NCI-H510A treated with DMSO at 0.1 percent for 48 hours (cell line): ENCODE results near the gene NBR1.
A peak's percentile ranks its signal among the peaks of the same experiment; 100 is the strongest.
"Not testable (repeated sequence)": the region's sequence is repeated elsewhere in the genome, so short reads cannot be mapped to it uniquely, and the experiment has no call there.

Experiments used
- DNase-seq: peaks from one replicate; lab custom pipeline; 2025; lab: John Stamatoyannopoulos, UW

The NBR1 gene

GRCh38 chr17:43159232-43159631 lies 11.8 kb upstream of the NBR1 start:
- not testable (repeated sequence) for DNase-seq

- not testable (repeated sequence) for DNase-seq
Observed at GRCh38 chr17:43159957-43160356, 11.1 kb upstream of the NBR1 start.

DNA sequence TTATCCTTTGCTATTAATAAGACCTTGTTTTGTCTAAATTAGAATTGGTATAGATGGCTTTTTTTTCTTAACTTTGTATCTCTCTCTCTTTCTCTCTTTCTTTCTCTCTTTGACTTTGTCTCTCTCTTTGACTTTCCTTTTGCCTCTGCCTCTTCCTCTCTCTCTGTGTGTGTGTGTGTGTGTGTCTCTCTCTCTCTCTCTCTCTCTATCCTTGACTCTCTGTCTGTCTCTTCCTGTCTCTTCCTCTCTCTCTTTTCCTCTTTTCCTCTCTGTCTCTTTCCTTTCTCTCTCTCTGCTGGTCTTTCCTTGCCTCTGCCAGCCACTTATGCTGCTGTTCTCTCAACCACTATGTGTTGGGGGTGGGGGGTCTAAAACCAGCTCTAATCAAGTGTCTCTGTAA lies 5.0 kb upstream of the NBR1 start:
- not testable (repeated sequence) for DNase-seq

GRCh38 chr17:43169561-43170139 lies 1.4 kb upstream of the NBR1 start:
- DNase-seq, result peak; percentile 70

DNA sequence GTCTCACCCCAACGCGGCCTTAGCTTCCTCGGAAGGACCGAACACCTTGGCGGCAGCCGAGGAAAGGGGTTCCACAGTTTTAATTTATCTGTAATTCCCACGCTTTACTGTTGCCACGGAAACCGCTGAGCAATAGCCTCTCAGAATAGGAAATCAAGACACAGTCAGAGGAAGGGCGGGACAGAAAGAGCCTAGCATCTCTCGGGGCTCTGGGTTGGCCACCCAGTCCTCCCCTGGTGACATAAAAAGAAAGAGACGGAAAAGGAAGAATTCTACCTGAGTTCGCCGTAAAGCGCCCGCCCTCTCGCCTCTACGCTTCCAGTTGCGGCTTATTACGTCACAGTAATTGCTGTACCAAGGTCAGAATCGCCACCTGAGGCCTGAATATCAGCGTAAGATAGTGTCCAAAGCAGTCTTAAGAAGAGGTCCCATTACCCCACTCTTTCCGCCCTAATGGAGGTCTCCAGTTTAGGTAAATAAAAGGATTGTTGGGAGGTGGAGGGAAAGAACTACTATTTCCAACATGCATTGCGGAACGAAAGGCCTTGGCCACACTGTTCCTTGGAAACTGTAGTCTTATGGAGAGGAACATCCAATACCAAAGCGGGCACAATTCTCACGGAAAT lies 761 bp upstream of the NBR1 start:
- peak; percentile 98 for DNase-seq

DNA sequence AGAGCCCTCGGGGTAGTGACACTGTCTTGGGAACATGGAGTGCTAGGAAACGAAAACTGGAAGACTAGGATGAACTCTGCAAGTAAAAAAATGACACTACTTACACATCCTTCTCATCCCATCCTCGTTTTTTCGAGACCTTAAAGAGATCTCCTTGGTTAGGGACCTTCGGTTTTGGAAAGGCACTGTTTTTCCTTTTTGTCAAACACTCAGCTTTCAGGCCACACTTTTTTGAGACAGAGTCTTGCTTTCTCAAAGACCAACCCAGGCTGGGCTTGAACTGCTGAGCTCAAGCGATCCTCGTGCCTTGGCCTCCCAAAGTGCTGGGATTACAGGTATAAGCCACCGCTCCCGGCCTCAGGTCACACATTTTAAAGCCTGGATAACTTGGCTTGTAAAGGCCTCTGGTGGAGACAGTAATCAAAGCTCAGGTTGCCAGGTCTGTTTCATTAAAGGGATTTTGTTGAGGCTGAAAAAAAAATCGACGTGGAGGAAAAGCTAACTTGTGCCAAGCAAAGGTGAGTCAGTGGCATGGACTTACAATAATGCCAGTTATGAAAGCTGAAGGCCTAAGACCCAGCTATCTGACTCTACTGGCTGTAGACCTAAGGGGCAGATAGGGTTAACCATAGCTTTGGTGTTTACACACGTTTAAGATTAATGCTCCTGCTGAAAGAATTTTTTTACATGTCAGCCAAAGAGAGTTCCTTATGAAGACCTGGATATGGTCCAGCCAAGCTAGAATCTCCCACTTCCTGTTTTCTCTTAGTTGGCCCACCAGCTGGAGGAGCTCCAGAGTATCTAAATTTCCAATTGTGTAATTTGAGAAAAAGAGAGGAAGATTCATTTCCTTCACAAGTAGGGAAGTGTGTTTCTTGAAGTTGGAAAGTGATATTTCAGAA lies 823 bp downstream of the NBR1 start:
- DNase-seq, result peak; percentile 10

DNA sequence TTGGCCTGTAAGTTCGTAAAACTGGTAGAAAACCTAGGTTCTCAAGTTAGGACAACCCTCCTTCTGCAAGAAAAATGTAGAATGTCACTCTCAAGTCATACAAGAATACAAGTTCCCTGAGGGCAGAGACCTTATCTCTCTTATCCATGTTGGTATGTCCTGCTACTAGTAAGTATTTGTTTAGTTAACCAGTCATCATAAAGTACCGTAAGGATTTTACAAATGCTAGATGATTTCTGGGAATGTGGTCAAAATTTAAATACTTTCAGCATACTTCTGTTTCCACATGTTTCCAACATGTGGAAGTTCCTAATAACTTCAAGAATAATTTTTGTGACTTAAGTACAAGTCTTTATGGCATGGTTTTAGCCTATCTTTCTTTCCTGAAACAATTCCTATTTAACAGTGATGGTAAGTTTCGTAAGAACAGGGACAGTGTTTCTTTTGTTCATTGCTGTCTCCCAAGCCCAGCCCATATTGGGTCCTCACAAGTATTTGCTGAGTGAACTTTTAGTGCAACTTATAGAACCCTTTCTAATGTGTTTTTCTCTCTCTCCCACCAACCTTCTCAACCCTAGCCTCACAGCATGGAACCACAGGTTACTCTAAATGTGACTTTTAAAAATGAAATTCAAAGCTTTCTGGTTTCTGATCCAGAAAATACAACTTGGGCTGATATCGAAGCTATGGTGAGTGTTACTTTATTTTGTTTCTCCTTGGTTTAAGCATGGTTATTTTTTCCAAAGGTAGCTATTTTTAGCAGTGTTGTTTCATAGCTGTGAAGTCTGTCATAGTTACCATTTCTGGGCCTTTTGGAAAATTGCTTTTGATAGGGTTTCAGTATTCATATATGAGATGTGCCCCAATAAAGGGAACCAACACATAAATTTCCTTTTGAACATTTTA lies 4.5 kb downstream of the NBR1 start:
- no peak for DNase-seq

DNA sequence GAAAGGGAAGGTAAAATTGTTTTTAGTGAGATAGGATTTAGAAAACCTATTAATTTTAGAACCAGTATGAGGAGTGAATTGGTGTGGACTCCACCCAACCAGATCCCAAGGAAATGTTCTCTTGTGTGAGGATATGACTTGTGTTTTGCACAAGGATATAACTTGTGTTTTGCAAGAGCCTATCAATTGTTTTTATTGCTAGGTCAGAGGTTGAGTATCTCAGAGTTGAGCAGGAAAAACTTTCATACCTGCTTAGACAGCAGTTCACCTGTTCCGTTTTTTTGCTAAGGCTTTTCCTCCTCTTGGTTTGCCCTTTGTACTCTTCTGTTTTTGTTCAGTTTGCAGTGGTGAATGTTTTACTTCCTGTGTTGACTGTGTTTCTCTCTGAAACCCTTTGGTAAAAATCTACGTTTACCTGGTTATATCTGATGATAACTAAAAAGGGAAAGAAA lies 5.1 kb downstream of the NBR1 start:
- DNase-seq, result no peak

GRCh38 chr17:43183921-43184320 lies 12.9 kb downstream of the NBR1 start:
- DNase-seq, result no peak

DNA sequence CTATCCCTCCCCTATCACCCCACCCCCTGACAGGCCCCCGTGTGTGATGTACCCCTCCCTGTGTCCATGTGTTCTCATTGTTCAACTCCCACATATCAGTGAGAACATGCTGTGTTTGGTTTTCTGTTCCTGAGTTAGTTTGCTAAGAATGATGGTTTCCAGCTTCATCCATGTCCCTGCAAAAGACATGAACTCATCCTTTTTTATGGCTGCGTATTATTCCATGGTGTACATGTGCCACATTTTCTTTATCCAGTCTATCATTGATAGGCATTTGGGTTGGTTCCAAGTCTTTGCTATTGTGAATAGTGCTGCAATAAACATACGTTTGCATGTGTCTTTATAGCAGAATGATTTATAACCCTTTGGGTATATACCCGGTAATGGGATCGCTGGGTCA lies 15.6 kb downstream of the NBR1 start:
- not testable (repeated sequence) for DNase-seq

GRCh38 chr17:43193251-43193650 lies 22.2 kb downstream of the NBR1 start:
- DNase-seq, result no peak

- DNase-seq, result no peak
Observed at GRCh38 chr17:43199633-43200032, 28.6 kb downstream of the NBR1 start.

DNA sequence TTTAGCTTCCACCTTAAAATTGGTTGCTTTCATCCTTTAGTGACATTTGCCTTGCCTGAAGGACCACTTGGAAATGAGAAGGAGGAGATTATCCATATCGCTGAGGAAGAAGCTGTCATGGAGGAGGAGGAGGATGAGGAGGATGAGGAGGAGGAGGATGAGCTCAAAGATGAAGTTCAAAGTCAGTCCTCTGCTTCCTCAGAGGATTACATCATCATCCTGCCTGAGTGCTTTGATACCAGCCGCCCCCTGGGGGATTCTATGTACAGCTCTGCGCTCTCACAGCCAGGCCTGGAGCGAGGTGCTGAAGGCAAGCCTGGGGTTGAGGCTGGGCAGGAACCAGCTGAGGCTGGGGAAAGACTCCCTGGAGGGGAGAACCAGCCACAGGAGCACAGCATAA lies 29.1 kb downstream of the NBR1 start:
- DNase-seq, result no peak

DNA sequence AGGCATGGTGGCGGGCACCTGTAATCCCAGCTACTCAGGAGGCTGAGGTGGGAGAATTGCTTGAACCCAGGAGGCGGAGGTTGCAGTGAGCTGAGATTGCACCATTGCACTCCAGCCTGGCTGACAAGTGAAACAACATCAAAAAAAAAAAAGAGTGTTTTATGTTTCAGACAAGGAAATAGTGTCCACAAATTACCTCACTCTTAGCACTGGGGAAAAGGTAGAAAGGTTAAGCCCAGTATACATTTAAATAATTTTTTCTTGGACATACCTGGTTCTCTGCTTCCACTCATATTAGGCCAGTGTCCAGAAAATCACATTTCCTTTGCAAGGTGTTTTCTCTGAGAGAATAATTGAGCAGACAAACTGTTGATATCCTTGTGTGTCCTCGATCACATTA lies 32.0 kb downstream of the NBR1 start:
- not testable (repeated sequence) for DNase-seq

DNA sequence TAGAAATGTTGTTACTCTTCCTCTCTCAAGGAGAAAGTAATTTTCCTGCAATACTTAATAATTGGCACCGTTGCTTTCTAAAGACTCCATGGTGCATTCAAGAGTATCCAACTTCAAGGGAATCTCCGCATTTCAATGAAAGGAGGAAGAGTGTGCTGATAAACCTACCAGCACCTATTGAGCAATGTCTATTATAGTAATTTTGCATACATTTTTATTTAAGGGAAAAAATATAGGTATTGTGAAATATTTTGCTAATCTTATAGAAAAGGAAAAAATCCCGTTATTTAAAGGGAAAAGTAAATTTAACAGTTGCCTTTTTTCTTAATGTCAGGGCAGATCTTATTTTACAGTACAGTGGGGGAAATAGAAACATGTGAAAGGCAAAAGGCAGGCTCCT lies 39.6 kb downstream of the NBR1 start:
- no peak for DNase-seq

- DNase-seq, result no peak
Observed at GRCh38 chr17:43211123-43211479, 40.1 kb downstream of the NBR1 start.

- no peak for DNase-seq
Observed at GRCh38 chr17:43211480-43212402, 40.7 kb downstream of the NBR1 start, which contains the start of gene TMEM106A. Gene TMEM106A (plus strand): TSS chr17:43211875. CDS start chr17:43213042, 1,167 bp downstream.

DNA sequence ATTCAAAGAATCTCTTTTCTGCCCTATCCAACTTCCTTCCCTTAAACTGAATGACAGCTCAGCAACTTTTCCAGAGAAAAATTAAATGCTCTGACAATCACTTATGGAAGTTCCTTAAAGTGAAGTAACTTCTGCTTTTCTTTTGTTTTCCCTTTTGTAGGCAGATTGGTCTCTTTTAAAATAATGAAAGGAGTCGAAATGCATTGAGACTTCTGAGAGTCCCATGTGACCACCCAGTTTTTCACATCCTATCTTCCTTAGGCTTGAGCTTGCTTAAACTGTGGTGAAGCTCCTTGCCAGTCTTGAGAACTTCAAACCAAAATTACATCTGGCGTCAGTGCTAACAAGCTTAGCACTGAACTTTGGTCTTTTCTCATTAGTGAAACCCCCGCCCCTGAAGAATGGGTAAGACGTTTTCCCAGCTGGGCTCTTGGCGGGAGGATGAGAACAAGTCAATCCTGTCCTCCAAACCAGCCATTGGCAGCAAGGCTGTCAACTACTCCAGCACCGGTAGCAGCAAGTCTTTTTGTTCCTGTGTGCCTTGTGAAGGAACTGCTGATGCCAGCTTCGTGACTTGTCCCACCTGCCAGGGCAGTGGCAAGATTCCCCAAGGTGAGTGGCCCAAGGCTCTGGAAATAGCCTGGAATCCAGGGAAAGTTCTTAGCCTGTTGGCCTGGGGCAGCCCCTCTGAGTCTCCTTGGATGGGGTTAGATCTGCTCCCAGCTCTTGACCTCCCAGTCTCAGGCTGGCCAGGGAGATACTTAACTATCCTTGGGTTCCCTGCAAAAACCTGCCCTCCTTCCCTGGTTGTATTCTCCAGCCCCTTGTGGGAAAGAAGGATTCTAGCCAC lies 41.9 kb downstream of the NBR1 start:
- no peak for DNase-seq

GRCh38 chr17:43213545-43213944 lies 42.5 kb downstream of the NBR1 start:
- DNase-seq, result no peak

GRCh38 chr17:43215341-43215740 lies 44.3 kb downstream of the NBR1 start:
- no peak for DNase-seq
